ENCODE results near the gene ESYT3.

DNA sequence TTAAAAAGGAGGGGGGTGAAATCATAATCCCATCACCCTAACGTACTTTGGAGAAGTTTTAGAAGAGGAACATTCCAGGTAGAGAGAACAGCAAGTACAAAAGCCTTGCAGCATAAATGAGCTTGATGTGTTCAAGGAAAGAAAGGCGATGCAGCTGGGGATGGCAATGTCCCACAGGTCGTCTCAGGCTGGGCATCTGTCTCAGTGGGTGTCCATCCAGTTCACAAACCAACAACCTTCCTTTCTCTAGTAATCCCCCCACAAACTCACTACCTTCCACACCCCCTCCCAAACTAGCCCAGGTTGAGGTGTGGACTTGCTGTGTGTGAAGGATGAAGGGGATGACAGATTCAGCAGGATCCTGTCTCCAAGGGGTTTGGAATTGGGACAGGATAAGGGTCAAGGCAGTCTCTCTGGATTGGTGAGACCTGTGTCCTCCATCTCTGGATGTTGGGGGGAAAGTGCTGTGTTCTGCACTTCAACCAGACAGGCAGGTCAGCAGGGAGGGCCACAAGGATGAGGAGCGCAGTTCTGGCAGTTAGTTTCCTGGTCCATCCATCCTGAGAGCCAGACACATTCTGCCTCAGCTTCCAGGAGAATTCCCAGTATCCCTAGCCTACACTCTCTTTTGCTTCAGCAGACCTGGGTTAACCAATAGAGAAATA lies 1.7 kb upstream of the ESYT3 start:
- TF ChIP-seq, protein P1, sequence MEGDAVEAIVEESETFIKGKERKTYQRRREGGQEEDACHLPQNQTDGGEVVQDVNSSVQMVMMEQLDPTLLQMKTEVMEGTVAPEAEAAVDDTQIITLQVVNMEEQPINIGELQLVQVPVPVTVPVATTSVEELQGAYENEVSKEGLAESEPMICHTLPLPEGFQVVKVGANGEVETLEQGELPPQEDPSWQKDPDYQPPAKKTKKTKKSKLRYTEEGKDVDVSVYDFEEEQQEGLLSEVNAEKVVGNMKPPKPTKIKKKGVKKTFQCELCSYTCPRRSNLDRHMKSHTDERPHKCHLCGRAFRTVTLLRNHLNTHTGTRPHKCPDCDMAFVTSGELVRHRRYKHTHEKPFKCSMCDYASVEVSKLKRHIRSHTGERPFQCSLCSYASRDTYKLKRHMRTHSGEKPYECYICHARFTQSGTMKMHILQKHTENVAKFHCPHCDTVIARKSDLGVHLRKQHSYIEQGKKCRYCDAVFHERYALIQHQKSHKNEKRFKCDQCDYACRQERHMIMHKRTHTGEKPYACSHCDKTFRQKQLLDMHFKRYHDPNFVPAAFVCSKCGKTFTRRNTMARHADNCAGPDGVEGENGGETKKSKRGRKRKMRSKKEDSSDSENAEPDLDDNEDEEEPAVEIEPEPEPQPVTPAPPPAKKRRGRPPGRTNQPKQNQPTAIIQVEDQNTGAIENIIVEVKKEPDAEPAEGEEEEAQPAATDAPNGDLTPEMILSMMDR (conservative IDR thresholded peaks at IDR 0.05), result no peak
- no peak for TF ChIP-seq ZFX (IDR thresholded peaks at IDR 0.05)

All from C4-2B (cell line).